BJ (cell line): ENCODE results near the gene KDM4C. TPM values are rescaled to one million over a fixed set of nuclear protein-coding genes. Genes with fewer than 3 reads are reported as not detected.

Experiments
- CTCF ChIA-PET: fragments of 350-600 bp; formaldehyde crosslinking; extraction: SDS; loops from one replicate; lab custom pipeline; 2021; ENCODE audit warnings: antibody characterized with exemption, inconsistent platforms; lab: Yijun Ruan, JAX
- POLR2A ChIA-PET: fragments of 300-600 bp; sonication (Branson Sonifier 250); formaldehyde crosslinking; extraction: SDS; loops from one replicate; lab custom pipeline; 2021; ENCODE audit warnings: antibody characterized with exemption; lab: Charles Lee
- DNase-seq: peaks from one replicate; pipeline ENCODE4 v3.0.0-alpha.2; 2011; ENCODE audit warnings: low read depth
- H3K27me3 ChIP-seq: 2 replicates; pipeline ENCODE4 v1.6.0; 2011; ENCODE audit warnings: low read length; ENCODE audit not compliant: control insufficient read depth, insufficient read depth
- H3K36me3 ChIP-seq: 2 replicates; pipeline ENCODE4 v1.5.1; 2011; ENCODE audit warnings: low read length; ENCODE audit not compliant: control insufficient read depth, insufficient read depth
- H3K4me3 ChIP-seq: 2 replicates; pipeline ENCODE4 v1.5.1; 2011; ENCODE audit warnings: low read depth, mild to moderate bottlenecking, control low read depth, low read length
- polyA plus RNA-seq: library from polyadenylated mRNA; depleted of rRNA; stranded (reverse); fragments of >200 nt; gene quantifications from 2 replicates; pipeline ENCODE4 v1.2.3, GENCODE V29; 2011
- TF ChIP-seq, protein P1 (sequence below): IDR thresholded peaks from 2 replicates; pipeline ENCODE4 v1.5.1; 2011; ENCODE audit warnings: low read depth, mild to moderate bottlenecking, control low read depth, inconsistent platforms, low read length, moderate library complexity; ENCODE audit not compliant: insufficient read depth

KDM4C gene
- polyA plus RNA-seq, 1 experiment: 11.3 TPM

DNA sequence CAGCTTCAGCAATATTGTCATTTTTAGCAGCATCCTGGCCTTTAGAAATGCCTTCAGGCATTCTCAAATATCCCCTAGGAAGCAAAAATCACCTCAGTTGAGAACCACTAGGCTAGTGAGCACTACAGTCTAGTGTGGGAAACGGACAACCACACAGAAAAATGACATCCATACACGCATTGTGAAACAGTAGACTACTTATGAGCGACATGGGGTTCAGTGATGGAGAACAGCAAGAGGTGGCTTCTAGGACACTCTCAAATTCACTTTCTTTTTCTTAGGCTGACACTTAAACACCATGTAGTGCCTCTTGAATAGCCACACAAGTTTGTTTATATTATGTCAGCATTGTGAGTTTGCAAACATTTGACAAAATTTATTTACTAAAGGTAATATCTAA is 203.0 kb downstream of the KDM4C start:
- ChIA-PET CTCF (interaction anchor here (1.7 kb wide), 1 partner anchor 9 kb away, joined by 5 read pairs; no protein-coding TSS in a partner anchor), POLR2A (no interaction called here)
- TF ChIP-seq, protein P1, sequence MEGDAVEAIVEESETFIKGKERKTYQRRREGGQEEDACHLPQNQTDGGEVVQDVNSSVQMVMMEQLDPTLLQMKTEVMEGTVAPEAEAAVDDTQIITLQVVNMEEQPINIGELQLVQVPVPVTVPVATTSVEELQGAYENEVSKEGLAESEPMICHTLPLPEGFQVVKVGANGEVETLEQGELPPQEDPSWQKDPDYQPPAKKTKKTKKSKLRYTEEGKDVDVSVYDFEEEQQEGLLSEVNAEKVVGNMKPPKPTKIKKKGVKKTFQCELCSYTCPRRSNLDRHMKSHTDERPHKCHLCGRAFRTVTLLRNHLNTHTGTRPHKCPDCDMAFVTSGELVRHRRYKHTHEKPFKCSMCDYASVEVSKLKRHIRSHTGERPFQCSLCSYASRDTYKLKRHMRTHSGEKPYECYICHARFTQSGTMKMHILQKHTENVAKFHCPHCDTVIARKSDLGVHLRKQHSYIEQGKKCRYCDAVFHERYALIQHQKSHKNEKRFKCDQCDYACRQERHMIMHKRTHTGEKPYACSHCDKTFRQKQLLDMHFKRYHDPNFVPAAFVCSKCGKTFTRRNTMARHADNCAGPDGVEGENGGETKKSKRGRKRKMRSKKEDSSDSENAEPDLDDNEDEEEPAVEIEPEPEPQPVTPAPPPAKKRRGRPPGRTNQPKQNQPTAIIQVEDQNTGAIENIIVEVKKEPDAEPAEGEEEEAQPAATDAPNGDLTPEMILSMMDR: no peak
- Histone ChIP-seq H3K36me3 (no peaks in the 10 kb centered on the region), H3K4me3 (no peak overlapping the region), H3K27me3 (no peaks in the 10 kb centered on the region)
- DNase-seq: no peak

DNA sequence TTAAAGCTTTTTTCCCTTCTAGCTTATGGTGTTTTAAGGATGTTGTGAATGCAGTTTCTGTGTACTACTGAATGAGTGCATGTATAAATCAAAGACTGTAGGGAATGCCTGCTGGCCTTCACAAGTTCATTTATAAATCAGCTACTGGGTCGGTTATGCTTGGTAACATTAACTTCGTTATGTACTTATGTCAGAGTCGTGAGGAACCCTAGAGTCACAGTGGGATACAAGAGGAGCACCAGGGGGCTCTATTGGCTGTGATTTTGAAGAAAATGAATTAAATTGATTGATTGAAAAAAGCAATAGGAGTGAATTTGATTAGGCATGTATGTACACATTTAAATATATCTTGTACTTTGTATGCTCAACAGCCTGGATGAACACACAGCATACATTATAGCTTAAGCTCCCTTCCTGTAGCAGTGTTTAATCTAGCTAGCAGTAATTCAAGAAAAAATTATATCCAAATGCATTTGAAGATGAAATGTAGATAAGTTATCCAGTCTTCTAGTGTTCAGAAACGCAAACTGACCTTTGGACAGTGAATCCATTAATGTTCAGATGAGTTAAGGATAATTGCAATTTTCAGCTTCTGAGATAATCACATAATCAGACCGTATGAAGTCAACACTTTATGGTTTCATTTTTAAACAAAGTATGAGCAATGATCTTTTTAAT is 204.2 kb downstream of the KDM4C start:
- TF ChIP-seq, protein P1: no peak
- ChIA-PET CTCF (interaction anchor here (0.9 kb wide), 1 partner anchor 91 kb away, joined by 3 read pairs; no protein-coding TSS in a partner anchor), POLR2A (interaction anchor here (0.6 kb wide), 2 partner anchors 31 to 104 kb away, joined by 3 to 18 read pairs; no protein-coding TSS in a partner anchor)
- Histone ChIP-seq H3K4me3 (no peak overlapping the region), H3K36me3 (no peaks in the 10 kb centered on the region), H3K27me3 (no peaks in the 10 kb centered on the region)
- no peak for DNase-seq

DNA sequence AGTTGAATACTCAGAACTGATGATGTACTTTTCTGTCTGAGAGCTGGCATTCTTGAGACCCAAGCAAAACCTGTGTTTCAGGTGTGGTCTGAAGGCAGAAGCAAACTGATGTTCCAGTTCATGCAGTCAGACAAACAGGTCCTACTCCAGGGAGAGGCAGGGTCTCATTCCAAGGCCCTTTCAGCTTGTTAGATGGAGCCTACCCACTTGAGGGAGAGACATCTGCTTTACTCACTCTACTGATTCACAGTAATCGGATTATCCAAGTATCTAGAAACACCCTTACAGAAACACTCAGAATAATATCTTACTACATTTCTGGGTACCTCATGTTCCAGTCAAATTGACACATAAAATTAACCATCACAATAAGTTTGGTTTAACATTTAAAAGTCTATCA is 207.8 kb downstream of the KDM4C start:
- TF ChIP-seq, protein P1: no peak
- ChIA-PET POLR2A (no interaction called here), CTCF (no interaction called here)
- DNase-seq: no peak
- Histone ChIP-seq H3K36me3 (no peaks in the 10 kb centered on the region), H3K27me3 (no peaks in the 10 kb centered on the region), H3K4me3 (no peak overlapping the region)

DNA sequence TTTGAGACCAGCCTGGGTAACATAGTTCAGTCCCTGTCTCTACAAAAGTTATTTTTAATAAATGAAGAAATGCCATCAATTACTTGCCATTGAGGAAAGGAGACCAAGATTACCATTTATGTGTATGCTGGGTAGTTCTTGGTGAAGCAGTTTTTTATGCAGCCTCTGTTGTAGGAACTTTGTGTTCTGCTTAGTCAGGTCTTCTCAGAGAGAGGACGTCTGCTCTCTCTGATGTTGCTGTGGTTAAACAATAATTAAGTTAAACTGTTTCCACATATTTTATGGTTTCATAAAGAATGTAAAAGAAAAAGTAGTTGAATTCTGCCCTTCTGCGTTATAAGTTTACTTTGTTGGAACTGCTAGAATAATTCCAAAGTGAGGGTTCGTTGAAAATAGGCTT is 210.5 kb downstream of the KDM4C start:
- TF ChIP-seq, protein P1: no peak
- no peak for DNase-seq
- no peaks in the 10 kb centered on the region for H3K27me3 ChIP-seq
- CTCF ChIA-PET: no interaction called here
- POLR2A ChIA-PET: no interaction called here
- H3K36me3 ChIP-seq: no peaks in the 10 kb centered on the region
- no peak overlapping the region for H3K4me3 ChIP-seq

DNA sequence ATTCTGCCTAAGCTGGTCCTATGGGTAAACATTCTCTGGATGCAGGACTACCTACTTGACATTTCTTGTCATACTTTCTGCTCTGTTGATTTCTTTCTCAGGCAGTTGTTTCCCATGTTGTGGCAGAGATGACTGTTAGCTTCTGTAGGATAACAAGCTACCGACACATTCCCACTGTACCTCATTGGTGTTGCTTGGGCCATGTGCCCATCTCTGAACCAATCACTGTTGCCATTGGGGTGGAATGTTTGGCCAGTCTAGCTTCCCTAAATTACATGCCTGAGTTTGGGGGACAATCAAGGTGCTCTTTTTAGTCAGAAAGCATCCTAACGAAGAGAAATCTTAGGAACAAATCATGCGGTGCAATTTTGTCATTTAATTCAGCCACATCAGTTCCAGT is 212.0 kb downstream of the KDM4C start:
- ChIA-PET POLR2A (no interaction called here), CTCF (interaction anchor here (1.7 kb wide), 1 partner anchor 10 kb away, joined by 5 read pairs; no protein-coding TSS in a partner anchor)
- Histone ChIP-seq H3K4me3 (no peak overlapping the region), H3K27me3 (no peaks in the 10 kb centered on the region), H3K36me3 (no peaks in the 10 kb centered on the region)
- TF ChIP-seq, protein P1: no peak
- no peak for DNase-seq
